Astrocyte (in vitro differentiated cells and primary cell): ENCODE measurements around the gene CAPRIN1. TPM values are rescaled to one million over a fixed set of nuclear protein-coding genes. Genes with fewer than 3 reads are reported as not detected.

Experiments
- DNase-seq: peaks from one replicate; pipeline ENCODE4 v3.0.0-alpha.2; 2010; ENCODE audit warnings: low read depth
- FAIRE-seq: peaks from 2 replicates; lab custom pipeline; 2011; peaks lifted over from hg19 to GRCh38; lab: Jason Lieb, UNC
- H2AFZ ChIP-seq: 2 replicates; pipeline ENCODE4 v1.6.0; 2012; ENCODE audit warnings: low read depth, low read length, inconsistent platforms
- H3K27ac ChIP-seq: 2 replicates; pipeline ENCODE4 v1.5.1; 2011; ENCODE audit warnings: low read depth, low read length, inconsistent platforms
- H3K27me3 ChIP-seq: 2 replicates; pipeline ENCODE4 v1.6.0; 2011; ENCODE audit warnings: low read length, inconsistent platforms; ENCODE audit not compliant: insufficient read depth
- H3K36me3 ChIP-seq: 2 replicates; pipeline ENCODE4 v1.5.1; 2011; ENCODE audit warnings: low read length, inconsistent platforms; ENCODE audit not compliant: insufficient read depth
- H3K4me1 ChIP-seq: 2 replicates; pipeline ENCODE4 v1.5.1; 2011; ENCODE audit warnings: low read length, inconsistent platforms; ENCODE audit not compliant: insufficient read depth
- H3K4me2 ChIP-seq: 2 replicates; pipeline ENCODE4 v1.6.0; 2012; ENCODE audit warnings: low read length, inconsistent platforms
- H3K4me3 ChIP-seq: 2 replicates; pipeline ENCODE4 v1.5.1; 2011; ENCODE audit warnings: low read depth, mild to moderate bottlenecking, low read length, inconsistent platforms; ENCODE audit not compliant: insufficient read depth
- H3K79me2 ChIP-seq: 2 replicates; pipeline ENCODE4 v1.6.0; 2012; ENCODE audit warnings: mild to moderate bottlenecking, low read length, inconsistent platforms; ENCODE audit not compliant: insufficient read depth
- H3K9ac ChIP-seq: 2 replicates; pipeline ENCODE4 v1.6.0; 2012; ENCODE audit warnings: mild to moderate bottlenecking, low read length, inconsistent platforms
- H3K9me3 ChIP-seq: 2 replicates; pipeline ENCODE4 v1.5.1; 2012; ENCODE audit warnings: low read depth, mild to moderate bottlenecking, low read length, inconsistent platforms; ENCODE audit not compliant: insufficient read depth
- H4K20me1 ChIP-seq: 2 replicates; pipeline ENCODE4 v1.6.0; 2012; ENCODE audit warnings: low read length, inconsistent platforms; ENCODE audit not compliant: insufficient read depth
- H3K27ac Mint-ChIP-seq: one replicate; pipeline ENCODE4 v1.8.0; 2021; ENCODE audit warnings: mild to moderate bottlenecking, mixed read lengths; ENCODE audit not compliant: unreplicated experiment
- H3K27me3 Mint-ChIP-seq: one replicate; pipeline ENCODE4 v1.8.0; 2021; ENCODE audit warnings: low read depth, mixed read lengths; ENCODE audit not compliant: unreplicated experiment
- H3K36me3 Mint-ChIP-seq: one replicate; pipeline ENCODE4 v1.8.0; 2021; ENCODE audit warnings: low read depth, mixed read lengths; ENCODE audit not compliant: unreplicated experiment
- H3K4me1 Mint-ChIP-seq: one replicate; pipeline ENCODE4 v1.8.0; 2021; ENCODE audit warnings: low read depth, mixed read lengths; ENCODE audit not compliant: unreplicated experiment
- H3K4me3 Mint-ChIP-seq: one replicate; pipeline ENCODE4 v1.8.0; 2021; ENCODE audit warnings: mild to moderate bottlenecking, moderate library complexity, mixed read lengths; ENCODE audit not compliant: unreplicated experiment
- H3K9me3 Mint-ChIP-seq: one replicate; pipeline ENCODE4 v1.8.0; 2021; ENCODE audit warnings: mild to moderate bottlenecking, mixed read lengths; ENCODE audit not compliant: unreplicated experiment
- CTCF ChIP-seq: IDR thresholded peaks from 2 replicates; pipeline ENCODE4 v1.5.1; 2011; ENCODE audit warnings: low read depth, mild to moderate bottlenecking, inconsistent platforms, low read length, moderate library complexity; ENCODE audit not compliant: insufficient read depth
- EZH2 ChIP-seq: IDR thresholded peaks from 2 replicates; pipeline ENCODE4 v1.6.1; 2012; ENCODE audit warnings: mild to moderate bottlenecking, low read length, inconsistent platforms; ENCODE audit not compliant: insufficient read depth
- total RNA-seq: library from RNA; stranded (reverse); gene quantifications from 2 replicates; pipeline ENCODE4 v1.2.1, GENCODE V29; 2021

CAPRIN1 gene
- total RNA-seq, 1 donor from 2014 or later, result 309 TPM

- Mint-ChIP-seq H3K4me1 (peaks cover 4% of the 10 kb centered on the region), H3K9me3 (no peaks in the 10 kb centered on the region), H3K27me3 (no peaks in the 10 kb centered on the region), H3K4me3 (peak overlapping the region; percentile 24), H3K27ac (peak overlapping the region; percentile 87), H3K36me3 (peaks cover 2% of the 10 kb centered on the region)
- FAIRE-seq, result peak; percentile 81
- H3K36me3 ChIP-seq, result no peaks in the 10 kb centered on the region
- peak overlapping the region; percentile 57 for H2AFZ ChIP-seq
- DNase-seq, result peak; percentile 89
- no peaks in the 10 kb centered on the region for H3K9me3 ChIP-seq
- H4K20me1 ChIP-seq, result no peaks in the 10 kb centered on the region
- no peaks in the 10 kb centered on the region for H3K79me2 ChIP-seq
- H3K4me1 ChIP-seq, result peaks cover 4% of the 10 kb centered on the region
- H3K27ac ChIP-seq, result peak overlapping the region; percentile 72
- H3K9ac ChIP-seq, result peak overlapping the region; percentile 66
- H3K4me3 ChIP-seq, result peak overlapping the region; percentile 27
- H3K27me3 ChIP-seq, result no peaks in the 10 kb centered on the region
- TF ChIP-seq CTCF, result no peak
- no peak for TF ChIP-seq EZH2
- peak overlapping the region; percentile 79 for H3K4me2 ChIP-seq
Measured at GRCh38 chr11:34044664-34045485, 6.7 kb upstream of the CAPRIN1 start.

- H3K4me3 ChIP-seq, result no peak overlapping the region
- Mint-ChIP-seq H3K4me1 (peaks cover 12% of the 10 kb centered on the region), H3K27ac (peak overlapping the region; percentile 26), H3K4me3 (no peak overlapping the region), H3K9me3 (no peaks in the 10 kb centered on the region), H3K36me3 (peaks cover 6% of the 10 kb centered on the region), H3K27me3 (no peaks in the 10 kb centered on the region)
- no peak for FAIRE-seq
- H3K36me3 ChIP-seq, result no peaks in the 10 kb centered on the region
- no peaks in the 10 kb centered on the region for H3K9me3 ChIP-seq
- no peak overlapping the region for H3K4me2 ChIP-seq
- H4K20me1 ChIP-seq, result peaks cover 6% of the 10 kb centered on the region
- no peak overlapping the region for H3K27ac ChIP-seq
- H3K79me2 ChIP-seq, result peaks cover 20% of the 10 kb centered on the region
- DNase-seq, result no peak
- H3K27me3 ChIP-seq, result no peaks in the 10 kb centered on the region
- peaks cover 13% of the 10 kb centered on the region for H3K4me1 ChIP-seq
- TF ChIP-seq CTCF, result no peak
- TF ChIP-seq EZH2, result no peak
- H2AFZ ChIP-seq, result no peak overlapping the region
- no peak overlapping the region for H3K9ac ChIP-seq
Measured at GRCh38 chr11:34049028-34049427, 2.5 kb upstream of the CAPRIN1 start.
